IMR-90 (cell line): ENCODE measurements around the gene SERPINH1.

ENCODE experiments used
- CEBPB ChIP-seq: IDR thresholded peaks from 2 replicates; pipeline ENCODE4 v1.6.1; 2012; ENCODE audit warnings: low read depth, low read length, improper control_type of control experiment
- CTCF ChIP-seq: conservative IDR thresholded peaks from 2 replicates; pipeline ENCODE4 v1.5.1; 2012; ENCODE audit warnings: mild to moderate bottlenecking, low read depth, low read length, improper control_type of control experiment
- MXI1 ChIP-seq: IDR thresholded peaks from 2 replicates; pipeline ENCODE4 v1.6.1; 2012; ENCODE audit warnings: low read depth, mild to moderate bottlenecking, low read length, moderate library complexity, borderline replicate concordance
- NFE2L2 ChIP-seq: fragments of 150-350 bp; IDR thresholded peaks from 2 replicates; pipeline ENCODE4 v1.6.1; 2016; ENCODE audit warnings: low read depth, mild to moderate bottlenecking, low read length
- POLR2A ChIP-seq: IDR thresholded peaks from 2 replicates; pipeline ENCODE4 v1.6.1; 2012; ENCODE audit warnings: mild to moderate bottlenecking, low read depth, low read length
- RAD21 ChIP-seq: IDR thresholded peaks from 2 replicates; pipeline ENCODE4 v1.6.1; 2012; ENCODE audit warnings: low read length, improper control_type of control experiment
- RFX5 ChIP-seq: IDR thresholded peaks from 2 replicates; pipeline ENCODE4 v1.8.0; 2012; ENCODE audit warnings: low read depth, mild to moderate bottlenecking, low read length, moderate library complexity
- SMC3 ChIP-seq: fragments of 150-350 bp; IDR thresholded peaks from 2 replicates; pipeline ENCODE4 v1.6.1; 2016; ENCODE audit warnings: low read depth, mild to moderate bottlenecking, antibody characterized with exemption, low read length, moderate library complexity
- USF2 ChIP-seq: fragments of 150-350 bp; IDR thresholded peaks from 2 replicates; pipeline ENCODE4 v1.6.1; 2017; ENCODE audit warnings: mild to moderate bottlenecking, antibody characterized with exemption, low read length, low read depth

GRCh38 chr11:75586395-75586794 is 24.3 kb downstream of the SERPINH1 start:
- no peak for TF ChIP-seq CTCF
- TF ChIP-seq RFX5, result no peak
- TF ChIP-seq USF2, result no peak
- TF ChIP-seq POLR2A, result no peak
- no peak for TF ChIP-seq CEBPB
- TF ChIP-seq SMC3, result no peak
- no peak for TF ChIP-seq MXI1
- no peak for TF ChIP-seq RAD21
- no peak for TF ChIP-seq NFE2L2
